Measurements from ENCODE around the gene TOMM20. TPM values are rescaled to one million over a fixed set of nuclear protein-coding genes. Genes with fewer than 3 reads are reported as not detected.
A peak's percentile ranks its signal among the peaks of the same experiment; 100 is the strongest.

The TOMM20 gene
- polyA plus RNA-seq, 2 donors, result 43.4 to 61.1 TPM

DNA sequence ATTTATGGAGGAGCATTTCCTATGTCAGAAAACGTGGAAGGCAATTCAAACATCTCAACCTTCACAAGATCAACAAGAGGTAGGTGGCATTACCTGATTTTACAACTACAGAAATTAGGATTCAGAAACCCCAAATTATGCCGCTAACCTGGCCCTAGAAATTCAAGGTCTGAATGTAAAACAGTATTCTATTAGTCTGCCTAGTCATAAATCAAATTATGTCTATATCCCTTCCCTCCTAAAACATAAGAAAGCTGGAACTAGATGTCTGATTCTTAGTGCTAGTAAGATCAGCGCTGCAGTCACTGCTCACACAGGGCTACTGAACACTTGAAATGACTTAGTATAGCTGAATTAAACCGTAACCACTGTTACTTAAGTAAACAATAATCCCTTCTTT lies 1.4 kb downstream of the TOMM20 start:
- 19 to 21% methylated on average over 4 of the region's 4 CpGs for WGBS, 2 donors
- Histone ChIP-seq H3K27me3 (ENCODE audit: control insufficient read depth in 1 of 2, insufficient read depth in 2 of 2, low read length in 2 of 2) (no peaks in the 10 kb centered on the region), H3K4me1 (ENCODE audit: control insufficient read depth in 2 of 2, insufficient read depth in 2 of 2, low read length in 1 of 2) (no peaks in the 10 kb centered on the region), H3K27ac (ENCODE audit: low read depth in 2 of 2, low read length in 1 of 2) (no peak overlapping the region), H3K9me3 (ENCODE audit: control insufficient read depth in 2 of 2, insufficient read depth in 1 of 2, low read depth in 1 of 2, low read length in 1 of 2) (no peaks in the 10 kb centered on the region), H3K36me3 (ENCODE audit: control insufficient read depth in 2 of 2, insufficient read depth in 2 of 2, low read length in 1 of 2) (no peaks in the 10 kb centered on the region), H3K4me3 (ENCODE audit: low read depth in 1 of 2, low read length in 2 of 2) (peak overlapping the region; percentile 5 to 84)

- Histone ChIP-seq H3K36me3 (ENCODE audit: control insufficient read depth in 2 of 2, insufficient read depth in 2 of 2, low read length in 1 of 2) (peaks cover 0 to 2% of the 10 kb centered on the region in 2 donors), H3K4me1 (ENCODE audit: control insufficient read depth in 2 of 2, insufficient read depth in 2 of 2, low read length in 1 of 2) (no peaks in the 10 kb centered on the region), H3K4me3 (ENCODE audit: low read depth in 1 of 2, low read length in 2 of 2) (no peak overlapping the region), H3K27me3 (ENCODE audit: control insufficient read depth in 1 of 2, insufficient read depth in 2 of 2, low read length in 2 of 2) (no peaks in the 10 kb centered on the region), H3K27ac (ENCODE audit: low read depth in 2 of 2, low read length in 1 of 2) (no peak overlapping the region), H3K9me3 (ENCODE audit: control insufficient read depth in 2 of 2, insufficient read depth in 1 of 2, low read depth in 1 of 2, low read length in 1 of 2) (no peaks in the 10 kb centered on the region)
- 65 to 67% methylated on average over 1 of the region's 1 CpG for WGBS, 2 donors
Measured at GRCh38 chr1:235124665-235125064, 4.0 kb downstream of the TOMM20 start.

DNA sequence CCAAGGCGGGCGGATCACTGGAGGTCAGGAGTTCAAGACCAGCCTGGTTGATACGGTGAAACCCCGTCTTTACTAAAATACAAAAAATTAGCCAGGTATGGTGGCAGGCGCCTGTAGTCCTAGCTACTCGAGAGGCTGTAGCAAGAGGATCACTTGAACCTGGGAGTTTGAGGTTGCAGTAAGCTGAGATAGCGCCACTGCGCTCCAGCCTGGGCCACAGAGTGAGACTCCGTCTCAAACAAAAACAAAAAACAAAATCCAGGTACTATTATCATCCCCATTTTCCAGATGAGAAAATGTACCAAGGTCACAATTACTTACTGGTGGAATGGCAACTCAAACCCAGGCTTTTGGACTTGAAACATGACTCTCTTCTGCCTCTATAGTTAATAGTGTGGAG lies 4.5 kb downstream of the TOMM20 start:
- H3K4me1 ChIP-seq (ENCODE audit: control insufficient read depth in 2 of 2, insufficient read depth in 2 of 2, low read length in 1 of 2), result no peaks in the 10 kb centered on the region
- no peaks in the 10 kb centered on the region for H3K27me3 ChIP-seq (ENCODE audit: control insufficient read depth in 1 of 2, insufficient read depth in 2 of 2, low read length in 2 of 2)
- H3K36me3 ChIP-seq (ENCODE audit: control insufficient read depth in 2 of 2, insufficient read depth in 2 of 2, low read length in 1 of 2), result peaks cover 0 to 2% of the 10 kb centered on the region in 2 donors
- H3K4me3 ChIP-seq (ENCODE audit: low read depth in 1 of 2, low read length in 2 of 2), result no peak overlapping the region
- no peaks in the 10 kb centered on the region for H3K9me3 ChIP-seq (ENCODE audit: control insufficient read depth in 2 of 2, insufficient read depth in 1 of 2, low read depth in 1 of 2, low read length in 1 of 2)
- no peak overlapping the region for H3K27ac ChIP-seq (ENCODE audit: low read depth in 2 of 2, low read length in 1 of 2)
- WGBS, 2 donors, result 94 to 95% methylated on average over 9 of the region's 9 CpGs

GRCh38 chr1:235122348-235122747 lies 6.3 kb downstream of the TOMM20 start:
- H3K9me3 ChIP-seq (ENCODE audit: control insufficient read depth in 2 of 2, insufficient read depth in 1 of 2, low read depth in 1 of 2, low read length in 1 of 2), result no peaks in the 10 kb centered on the region
- peaks cover 7 to 14% of the 10 kb centered on the region in 2 donors for H3K36me3 ChIP-seq (ENCODE audit: control insufficient read depth in 2 of 2, insufficient read depth in 2 of 2, low read length in 1 of 2)
- no peak overlapping the region for H3K4me3 ChIP-seq (ENCODE audit: low read depth in 1 of 2, low read length in 2 of 2)
- WGBS, 2 donors, result 58 to 77% methylated on average over 1 of the region's 1 CpG
- no peak overlapping the region for H3K27ac ChIP-seq (ENCODE audit: low read depth in 2 of 2, low read length in 1 of 2)
- H3K27me3 ChIP-seq (ENCODE audit: control insufficient read depth in 1 of 2, insufficient read depth in 2 of 2, low read length in 2 of 2), result no peaks in the 10 kb centered on the region
- H3K4me1 ChIP-seq (ENCODE audit: control insufficient read depth in 2 of 2, insufficient read depth in 2 of 2, low read length in 1 of 2), result no peaks in the 10 kb centered on the region

- peaks cover 18 to 22% of the 10 kb centered on the region in 2 donors for H3K36me3 ChIP-seq (ENCODE audit: control insufficient read depth in 2 of 2, insufficient read depth in 2 of 2, low read length in 1 of 2)
Measured at GRCh38 chr1:235113183-235113917, 15.3 kb downstream of the TOMM20 start.

GRCh38 chr1:235112297-235113182 lies 16.1 kb downstream of the TOMM20 start:
- Histone ChIP-seq H3K9me3 (ENCODE audit: control insufficient read depth in 2 of 2, insufficient read depth in 1 of 2, low read depth in 1 of 2, low read length in 1 of 2) (peaks cover 0 to 2% of the 10 kb centered on the region in 2 donors), H3K36me3 (ENCODE audit: control insufficient read depth in 2 of 2, insufficient read depth in 2 of 2, low read length in 1 of 2) (peaks cover 14 to 18% of the 10 kb centered on the region in 2 donors), H3K4me3 (ENCODE audit: low read depth in 1 of 2, low read length in 2 of 2) (no peak overlapping the region), H3K27ac (ENCODE audit: low read depth in 2 of 2, low read length in 1 of 2) (no peak overlapping the region), H3K27me3 (ENCODE audit: control insufficient read depth in 1 of 2, insufficient read depth in 2 of 2, low read length in 2 of 2) (no peaks in the 10 kb centered on the region), H3K4me1 (ENCODE audit: control insufficient read depth in 2 of 2, insufficient read depth in 2 of 2, low read length in 1 of 2) (no peaks in the 10 kb centered on the region)
- WGBS, 2 donors, result 81 to 87% methylated on average over 6 of the region's 6 CpGs

More at GRCh38 chr1:235113183-235113917, 15.3 kb downstream of the TOMM20 start:
- no peak overlapping the region for H3K4me3 ChIP-seq (ENCODE audit: low read depth in 1 of 2, low read length in 2 of 2)
- no peaks in the 10 kb centered on the region for H3K27me3 ChIP-seq (ENCODE audit: control insufficient read depth in 1 of 2, insufficient read depth in 2 of 2, low read length in 2 of 2)
- 83 to 89% methylated on average over 7 of the region's 7 CpGs for WGBS, 2 donors
- H3K4me1 ChIP-seq (ENCODE audit: control insufficient read depth in 2 of 2, insufficient read depth in 2 of 2, low read length in 1 of 2), result no peaks in the 10 kb centered on the region
- no peak overlapping the region for H3K27ac ChIP-seq (ENCODE audit: low read depth in 2 of 2, low read length in 1 of 2)
- no peaks in the 10 kb centered on the region for H3K9me3 ChIP-seq (ENCODE audit: control insufficient read depth in 2 of 2, insufficient read depth in 1 of 2, low read depth in 1 of 2, low read length in 1 of 2)

- Histone ChIP-seq H3K27me3 (ENCODE audit: control insufficient read depth in 1 of 2, insufficient read depth in 2 of 2, low read length in 2 of 2) (no peaks in the 10 kb centered on the region), H3K9me3 (ENCODE audit: control insufficient read depth in 2 of 2, insufficient read depth in 1 of 2, low read depth in 1 of 2, low read length in 1 of 2) (peaks cover 0 to 2% of the 10 kb centered on the region in 2 donors), H3K4me3 (ENCODE audit: low read depth in 1 of 2, low read length in 2 of 2) (no peak overlapping the region), H3K4me1 (ENCODE audit: control insufficient read depth in 2 of 2, insufficient read depth in 2 of 2, low read length in 1 of 2) (no peaks in the 10 kb centered on the region), H3K36me3 (ENCODE audit: control insufficient read depth in 2 of 2, insufficient read depth in 2 of 2, low read length in 1 of 2) (peaks cover 18% of the 10 kb centered on the region in 2 donors), H3K27ac (ENCODE audit: low read depth in 2 of 2, low read length in 1 of 2) (no peak overlapping the region)
- 93% methylated on average over 3 of the region's 3 CpGs for WGBS, 2 donors
Measured at GRCh38 chr1:235111107-235111506, 17.5 kb downstream of the TOMM20 start.

- Histone ChIP-seq H3K27me3 (ENCODE audit: control insufficient read depth in 1 of 2, insufficient read depth in 2 of 2, low read length in 2 of 2) (no peaks in the 10 kb centered on the region), H3K27ac (ENCODE audit: low read depth in 2 of 2, low read length in 1 of 2) (no peak overlapping the region), H3K36me3 (ENCODE audit: control insufficient read depth in 2 of 2, insufficient read depth in 2 of 2, low read length in 1 of 2) (peaks cover 18% of the 10 kb centered on the region in 2 donors), H3K4me3 (ENCODE audit: low read depth in 1 of 2, low read length in 2 of 2) (no peak overlapping the region), H3K4me1 (ENCODE audit: control insufficient read depth in 2 of 2, insufficient read depth in 2 of 2, low read length in 1 of 2) (no peaks in the 10 kb centered on the region), H3K9me3 (ENCODE audit: control insufficient read depth in 2 of 2, insufficient read depth in 1 of 2, low read depth in 1 of 2, low read length in 1 of 2) (peaks cover 0 to 2% of the 10 kb centered on the region in 2 donors)
- 88 to 90% methylated on average over 11 of the region's 11 CpGs for WGBS, 2 donors
Measured at GRCh38 chr1:235108876-235109275, 19.8 kb downstream of the TOMM20 start.

GRCh38 chr1:235108185-235108593 lies 20.4 kb downstream of the TOMM20 start:
- Histone ChIP-seq H3K36me3 (ENCODE audit: control insufficient read depth in 2 of 2, insufficient read depth in 2 of 2, low read length in 1 of 2) (peaks cover 15 to 16% of the 10 kb centered on the region in 2 donors), H3K4me1 (ENCODE audit: control insufficient read depth in 2 of 2, insufficient read depth in 2 of 2, low read length in 1 of 2) (no peaks in the 10 kb centered on the region), H3K9me3 (ENCODE audit: control insufficient read depth in 2 of 2, insufficient read depth in 1 of 2, low read depth in 1 of 2, low read length in 1 of 2) (peaks cover 0 to 2% of the 10 kb centered on the region in 2 donors), H3K4me3 (ENCODE audit: low read depth in 1 of 2, low read length in 2 of 2) (no peak overlapping the region), H3K27ac (ENCODE audit: low read depth in 2 of 2, low read length in 1 of 2) (no peak overlapping the region), H3K27me3 (ENCODE audit: control insufficient read depth in 1 of 2, insufficient read depth in 2 of 2, low read length in 2 of 2) (no peaks in the 10 kb centered on the region)
- 92 to 100% methylated on average over 1 of the region's 1 CpG for WGBS, 2 donors

All from esophagus (tissue), 2 donors.